GM12878 (cell line): ENCODE data around the gene RTF2. TPM values are rescaled to one million over a fixed set of nuclear protein-coding genes. Genes with fewer than 3 reads are reported as not detected.

ENCODE experiments used
- ATF3 ChIP-seq: IDR thresholded peaks from 2 replicates; pipeline ENCODE4 v1.6.1; 2011; ENCODE audit warnings: low read depth, mild to moderate bottlenecking, low read length, moderate library complexity, borderline replicate concordance; ENCODE audit errors: extremely low read depth
- CBX3 ChIP-seq: fragments of 200-600 bp; sonication (generic); IDR thresholded peaks from 2 replicates; pipeline ENCODE4 v1.6.1; 2016; ENCODE audit warnings: low read depth, borderline replicate concordance
- CEBPZ ChIP-seq: fragments of 150-350 bp; IDR thresholded peaks from 2 replicates; pipeline ENCODE4 v1.6.1; 2016; ENCODE audit warnings: low read depth, low read length
- CHD1 ChIP-seq: IDR thresholded peaks from 2 replicates; pipeline ENCODE4 v1.6.1; 2012; ENCODE audit warnings: low read depth, low read length, improper control_type of control experiment
- EZH2 ChIP-seq: IDR thresholded peaks from 2 replicates; pipeline ENCODE4 v1.6.1; 2012; ENCODE audit warnings: low read depth, mild to moderate bottlenecking, control low read depth, inconsistent platforms, low read length, borderline replicate concordance; ENCODE audit not compliant: control insufficient read depth
- HDAC2 ChIP-seq: fragments of 200-600 bp; sonication (generic); IDR thresholded peaks from 2 replicates; pipeline ENCODE4 v1.6.1; 2017
- HDGF ChIP-seq: fragments of 450-650 bp; IDR thresholded peaks from 2 replicates; pipeline ENCODE4 v1.6.1; 2016; ENCODE audit warnings: antibody characterized with exemption
- IKZF2 ChIP-seq, 2 experiments: fragments of 450-650 bp; IDR thresholded peaks; 2 replicates each; pipeline ENCODE4 v1.6.1; 2017; ENCODE audit warnings: mild to moderate bottlenecking in 2 of 2, moderate library complexity in 2 of 2
- IRF3 ChIP-seq: fragments of 450-650 bp; IDR thresholded peaks from 2 replicates; pipeline ENCODE4 v1.6.1; 2014; ENCODE audit warnings: mild to moderate bottlenecking
- IRF4 ChIP-seq: IDR thresholded peaks from 2 replicates; pipeline ENCODE4 v1.6.1; 2011; ENCODE audit warnings: low read depth, low read length
- MLLT1 ChIP-seq: fragments of 450-650 bp; IDR thresholded peaks from 2 replicates; pipeline ENCODE4 v1.6.1; 2016; ENCODE audit warnings: mild to moderate bottlenecking
- MYB ChIP-seq: fragments of 150-350 bp; IDR thresholded peaks from 2 replicates; pipeline ENCODE4 v1.6.1; 2014; ENCODE audit warnings: mild to moderate bottlenecking, low read depth, low read length, borderline replicate concordance
- NFYA ChIP-seq: IDR thresholded peaks from 2 replicates; pipeline ENCODE4 v1.6.1; 2011; ENCODE audit warnings: low read depth, mild to moderate bottlenecking, low read length, improper control_type of control experiment, borderline replicate concordance
- NFYB ChIP-seq: IDR thresholded peaks from 2 replicates; pipeline ENCODE4 v1.6.1; 2011; ENCODE audit warnings: low read depth, mild to moderate bottlenecking, low read length, improper control_type of control experiment, moderate library complexity; ENCODE audit not compliant: insufficient read depth
- POLR2AphosphoS2 ChIP-seq: IDR thresholded peaks from 2 replicates; pipeline ENCODE4 v1.6.1; 2011; ENCODE audit warnings: low read depth, mild to moderate bottlenecking, low read length, improper control_type of control experiment, moderate library complexity
- RB1 ChIP-seq: fragments of 450-650 bp; formaldehyde crosslinking; IDR thresholded peaks from 2 replicates; pipeline ENCODE4 v1.6.1; 2017; ENCODE audit warnings: mild to moderate bottlenecking, borderline replicate concordance
- RFX5 ChIP-seq: IDR thresholded peaks from 2 replicates; pipeline ENCODE4 v1.6.1; 2011; ENCODE audit warnings: low read depth, low read length, improper control_type of control experiment
- RUNX3 ChIP-seq: IDR thresholded peaks from 2 replicates; pipeline ENCODE4 v1.6.1; 2012; ENCODE audit warnings: low read length, inconsistent platforms
- SIX5 ChIP-seq: IDR thresholded peaks from 2 replicates; pipeline ENCODE4 v1.6.1; 2011; ENCODE audit warnings: mild to moderate bottlenecking, low read depth, low read length, moderate library complexity; ENCODE audit not compliant: severe bottlenecking
- SMC3 ChIP-seq: IDR thresholded peaks from 2 replicates; pipeline ENCODE4 v1.6.1; 2011; ENCODE audit warnings: low read length, improper control_type of control experiment, borderline replicate concordance
- SRF ChIP-seq, 2 experiments: IDR thresholded peaks; 2 replicates each; pipeline ENCODE4 v1.6.1; 2011; ENCODE audit warnings: low read depth in 2 of 2, low read length in 2 of 2, mild to moderate bottlenecking in 1 of 2, moderate library complexity in 1 of 2
- ZNF384 ChIP-seq: IDR thresholded peaks from 2 replicates; pipeline ENCODE4 v1.6.1; 2012; ENCODE audit warnings: low read depth, mild to moderate bottlenecking, low read length, improper control_type of control experiment, borderline replicate concordance
- ZSCAN29 ChIP-seq: fragments of 450-650 bp; IDR thresholded peaks from 2 replicates; pipeline ENCODE4 v1.6.1; 2017; ENCODE audit warnings: mild to moderate bottlenecking, moderate library complexity
- polyA plus RNA-seq, 11 experiments: library from polyadenylated mRNA; depleted of rRNA in 4 of 11; unstranded in 6 of 11; stranded (reverse) in 5 of 11; fragments of >200 nt; fragmentation: Nextera tagmentation in 4 of 11; fragmentation: Illumina TruSeq in 1 of 11; extraction: Ambion mirVana in 4 of 11; extraction: Trizol in 1 of 11; gene quantifications; 1 replicate in 1 of 11; 2 replicates in 10 of 11; pipeline versions ENCODE4 v1.2.1 to v1.2.3, GENCODE V29; 2011 to 2016; ENCODE audit warnings: inconsistent platforms in 2 of 11, missing spikeins in 2 of 11, low read depth in 1 of 11
- total RNA-seq, 4 experiments: library from RNA; depleted of rRNA in 3 of 4; stranded (reverse); fragments of >200 nt in 3 of 4; fragmentation: Illumina TruSeq in 1 of 4; extraction: Trizol in 1 of 4; gene quantifications; 2 replicates each; pipeline versions ENCODE4 v1.2.1 to v1.2.3, GENCODE V29; 2013 to 2021

RTF2 gene
- total and polyA plus RNA-seq, 10 of the 15 experiments (the other 5 are each of a cell fraction or from before 2014, with no cell fraction given) = 66.2 to 133 (median 82.9) TPM

- no peak for TF ChIP-seq ZNF384
- no peak for TF ChIP-seq SMC3
- no peak; the same call in 1 of the 2 replicates for TF ChIP-seq CEBPZ
- TF ChIP-seq SIX5 = peak; percentile 63
- TF ChIP-seq SRF (IDR thresholded peaks at IDR 0.05; ENCODE audit: low read depth in 2 of 2, low read length in 2 of 2) = peak; percentile 61 to 87; a peak in 3 of 4 replicates
- no peak for TF ChIP-seq ZSCAN29
- TF ChIP-seq MLLT1 = peak; percentile 50; the same call in 1 of the 2 replicates
- TF ChIP-seq HDAC2 = no peak
- no peak for TF ChIP-seq IRF3
- no peak for TF ChIP-seq NFYA
- TF ChIP-seq MYB = no peak
- no peak for TF ChIP-seq CBX3
- peak; percentile 37; the same call in 1 of the 2 replicates for TF ChIP-seq RB1
- TF ChIP-seq IKZF2 (IDR thresholded peaks at IDR 0.05) = peak; percentile 59 to 73; a peak in 3 of 4 replicates
- TF ChIP-seq NFYB = no peak
- peak; percentile 63; the same call in 1 of the 2 replicates for TF ChIP-seq IRF4
- TF ChIP-seq ATF3 = peak; percentile 80; the same call in 1 of the 2 replicates
- TF ChIP-seq RFX5 = peak; percentile 52; the same call in 1 of the 2 replicates
- TF ChIP-seq EZH2 = no peak
- TF ChIP-seq CHD1 = no peak
- TF ChIP-seq HDGF = 0 out of 2 replicates have a peak, but pooled peaks have one; percentile 61
- peak; percentile 84 for TF ChIP-seq RUNX3
- TF ChIP-seq POLR2AphosphoS2 = peak; percentile 91
Measured at GRCh38 chr20:56468316-56469076, at the start of gene RTF2 (continued).
